ENCODE measurements around the gene NSUN7. TPM values are rescaled to one million over a fixed set of nuclear protein-coding genes. Genes with fewer than 3 reads are reported as not detected.

Gene NSUN7
- total and polyA plus RNA-seq, 9 donors, result 2.0 to 12.5 (median 3.3) TPM

DNA sequence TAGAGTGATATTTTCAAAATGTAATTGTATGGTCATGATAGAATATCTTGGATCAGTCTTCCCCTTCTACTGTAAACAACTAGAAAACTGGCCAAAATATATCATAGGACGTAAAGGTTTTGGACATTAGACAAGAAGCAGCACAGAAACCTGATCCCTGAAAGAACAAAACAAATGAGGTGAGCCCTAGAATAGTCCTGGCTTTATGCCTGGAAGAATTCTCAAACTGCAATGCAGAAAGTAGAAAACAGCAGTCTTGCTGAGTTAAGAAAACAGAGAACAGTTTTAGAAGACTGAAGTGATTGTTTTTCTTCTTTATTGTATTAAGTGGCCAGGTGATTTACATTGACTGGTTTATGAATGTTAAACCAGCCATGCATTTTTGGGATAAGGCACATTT, 19.5 kb downstream of the NSUN7 start:
- Histone ChIP-seq H3K4me3 (no peak overlapping the region), H3K27ac (no peak overlapping the region), H3K9me3 (no peaks in the 10 kb centered on the region), H3K36me3 (no peaks in the 10 kb centered on the region), H3K27me3 (no peaks in the 10 kb centered on the region), H3K4me1 (ENCODE audit: insufficient read depth) (no peaks in the 10 kb centered on the region)
- DNase-seq, result no peak
- TF ChIP-seq EP300 (IDR thresholded peaks at IDR 0.05) (no peak), POLR2A (IDR thresholded peaks at IDR 0.05) (no peak)
- TF ChIP-seq, protein P1, sequence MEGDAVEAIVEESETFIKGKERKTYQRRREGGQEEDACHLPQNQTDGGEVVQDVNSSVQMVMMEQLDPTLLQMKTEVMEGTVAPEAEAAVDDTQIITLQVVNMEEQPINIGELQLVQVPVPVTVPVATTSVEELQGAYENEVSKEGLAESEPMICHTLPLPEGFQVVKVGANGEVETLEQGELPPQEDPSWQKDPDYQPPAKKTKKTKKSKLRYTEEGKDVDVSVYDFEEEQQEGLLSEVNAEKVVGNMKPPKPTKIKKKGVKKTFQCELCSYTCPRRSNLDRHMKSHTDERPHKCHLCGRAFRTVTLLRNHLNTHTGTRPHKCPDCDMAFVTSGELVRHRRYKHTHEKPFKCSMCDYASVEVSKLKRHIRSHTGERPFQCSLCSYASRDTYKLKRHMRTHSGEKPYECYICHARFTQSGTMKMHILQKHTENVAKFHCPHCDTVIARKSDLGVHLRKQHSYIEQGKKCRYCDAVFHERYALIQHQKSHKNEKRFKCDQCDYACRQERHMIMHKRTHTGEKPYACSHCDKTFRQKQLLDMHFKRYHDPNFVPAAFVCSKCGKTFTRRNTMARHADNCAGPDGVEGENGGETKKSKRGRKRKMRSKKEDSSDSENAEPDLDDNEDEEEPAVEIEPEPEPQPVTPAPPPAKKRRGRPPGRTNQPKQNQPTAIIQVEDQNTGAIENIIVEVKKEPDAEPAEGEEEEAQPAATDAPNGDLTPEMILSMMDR (IDR thresholded peaks at IDR 0.05), result no peak
- intact Hi-C loops (cut with DNase I), result no loop called here
- 30 to 43% (median 35%) methylated on average over 1 of the region's 1 CpG for WGBS, 3 donors

DNA sequence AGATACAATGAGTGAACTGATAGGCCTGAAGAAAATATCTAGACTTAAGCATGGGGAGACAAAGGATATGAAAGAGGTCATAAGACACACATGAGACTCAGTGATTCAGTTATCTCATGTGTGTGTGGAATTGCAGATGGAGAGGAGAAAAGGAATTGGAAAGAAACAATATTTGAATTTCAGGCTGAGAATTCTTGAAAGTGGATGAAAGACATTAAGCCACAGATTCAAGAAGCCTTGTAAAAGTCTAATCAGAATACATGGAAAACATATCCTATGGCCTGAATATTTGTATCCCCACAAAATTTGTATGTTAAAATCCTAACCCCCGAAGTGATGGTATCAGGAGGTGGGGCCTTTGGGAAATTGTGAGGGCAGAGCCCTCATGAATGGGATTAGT, 28.3 kb downstream of the NSUN7 start:
- H3K27ac ChIP-seq, result no peak overlapping the region
- no peaks in the 10 kb centered on the region for H3K36me3 ChIP-seq
- H3K9me3 ChIP-seq, result peaks cover 0 to 4% of the 10 kb centered on the region in 2 donors
- no peak overlapping the region for H3K4me3 ChIP-seq
- no peaks in the 10 kb centered on the region for H3K4me1 ChIP-seq (ENCODE audit: insufficient read depth)
- 93 to 100% (median 100%) methylated on average over 1 of the region's 1 CpG for WGBS, 3 donors
- TF ChIP-seq POLR2A (IDR thresholded peaks at IDR 0.05) (no peak), EP300 (IDR thresholded peaks at IDR 0.05) (no peak)
- TF ChIP-seq, protein P1 (IDR thresholded peaks at IDR 0.05), result no peak
- no peak for DNase-seq
- H3K27me3 ChIP-seq, result no peaks in the 10 kb centered on the region
- intact Hi-C loops (cut with DNase I), result no loop called here

DNA sequence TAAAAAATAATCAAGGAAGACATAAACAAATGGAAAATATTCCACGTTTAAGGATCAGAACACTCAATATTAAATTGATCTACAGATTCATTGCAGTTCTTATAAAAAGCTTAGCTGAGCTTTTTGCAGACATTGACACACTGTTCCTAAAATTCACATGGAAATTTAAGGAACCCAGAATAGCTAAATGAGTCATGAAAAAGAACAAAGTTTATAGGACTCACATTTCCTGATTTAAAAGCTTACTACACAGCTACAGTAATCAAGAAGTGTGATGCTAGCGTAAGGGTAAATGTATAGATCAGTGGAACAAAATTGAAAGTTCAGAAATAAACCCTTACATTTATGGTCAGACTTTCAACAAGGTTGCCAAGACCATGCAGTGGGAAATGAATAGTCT, 33.1 kb downstream of the NSUN7 start:
- no peak overlapping the region for H3K27ac ChIP-seq
- no peaks in the 10 kb centered on the region for H3K9me3 ChIP-seq
- intact Hi-C loops (cut with DNase I), result no loop called here
- no peaks in the 10 kb centered on the region for H3K36me3 ChIP-seq
- 89 to 93% (median 92%) methylated on average over 2 of the region's 2 CpGs for WGBS, 3 donors
- DNase-seq, result no peak
- H3K4me3 ChIP-seq, result no peak overlapping the region
- no peaks in the 10 kb centered on the region for H3K27me3 ChIP-seq
- no peaks in the 10 kb centered on the region for H3K4me1 ChIP-seq (ENCODE audit: insufficient read depth)
- TF ChIP-seq, protein P1 (IDR thresholded peaks at IDR 0.05), result no peak
- TF ChIP-seq EP300 (IDR thresholded peaks at IDR 0.05) (no peak), POLR2A (IDR thresholded peaks at IDR 0.05) (no peak)

DNA sequence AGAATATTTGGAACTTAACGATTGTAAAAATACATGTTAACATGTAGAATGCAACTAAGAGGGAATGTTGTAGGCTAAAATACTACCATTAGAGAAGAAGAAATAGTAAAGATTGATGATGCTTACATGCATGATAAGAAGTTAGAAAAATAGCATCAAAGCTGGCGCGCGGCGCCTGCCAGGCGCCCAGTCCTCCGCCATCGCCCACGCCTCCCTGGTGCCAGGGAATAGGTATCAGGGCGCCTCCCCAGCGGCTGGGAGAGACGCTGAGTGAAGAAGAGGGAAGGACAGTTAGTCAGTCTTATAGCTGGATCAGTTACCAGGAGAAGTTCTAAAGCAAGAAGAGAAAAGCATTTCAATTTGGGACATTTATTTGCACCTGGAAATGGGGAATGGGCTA, 36.0 kb downstream of the NSUN7 start:
- no peak for DNase-seq
- H3K9me3 ChIP-seq, result no peaks in the 10 kb centered on the region
- H3K4me3 ChIP-seq, result no peak overlapping the region
- intact Hi-C loops (cut with DNase I), result no loop called here
- H3K36me3 ChIP-seq, result no peaks in the 10 kb centered on the region
- no peaks in the 10 kb centered on the region for H3K4me1 ChIP-seq (ENCODE audit: insufficient read depth)
- no peaks in the 10 kb centered on the region for H3K27me3 ChIP-seq
- WGBS, 3 donors, result 95 to 97% (median 97%) methylated on average over 12 of the region's 12 CpGs
- no peak for TF ChIP-seq EP300 (IDR thresholded peaks at IDR 0.05)
- H3K27ac ChIP-seq, result no peak overlapping the region

DNA sequence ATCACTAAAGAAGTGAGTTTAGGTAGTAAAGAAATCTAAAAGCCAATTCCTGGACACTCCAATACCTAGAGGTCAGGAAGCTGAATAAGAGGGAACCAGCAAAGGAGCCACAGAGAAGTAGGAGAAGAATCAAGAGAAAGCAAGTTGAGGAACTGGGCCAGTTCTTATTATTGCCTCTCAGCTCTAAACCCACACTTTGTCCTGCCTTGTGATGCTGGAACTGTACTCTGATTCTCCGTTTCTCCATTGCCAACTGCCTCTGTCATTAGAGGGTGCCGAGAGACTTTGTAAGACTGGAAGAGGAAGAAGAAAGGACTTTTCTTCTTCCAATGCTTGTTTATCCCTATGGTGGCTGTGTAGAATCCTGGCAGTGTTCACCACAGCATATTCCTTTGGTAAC, 38.6 kb downstream of the NSUN7 start:
- intact Hi-C loops (cut with DNase I), result no loop called here
- Histone ChIP-seq H3K36me3 (no peaks in the 10 kb centered on the region), H3K4me1 (ENCODE audit: insufficient read depth) (no peaks in the 10 kb centered on the region), H3K9me3 (no peaks in the 10 kb centered on the region), H3K4me3 (no peak overlapping the region), H3K27ac (no peak overlapping the region), H3K27me3 (no peaks in the 10 kb centered on the region)
- 84 to 86% (median 86%) methylated on average over 2 of the region's 2 CpGs for WGBS, 3 donors
- TF ChIP-seq EP300 (IDR thresholded peaks at IDR 0.05) (no peak), POLR2A (IDR thresholded peaks at IDR 0.05) (no peak)
- TF ChIP-seq, protein P1 (IDR thresholded peaks at IDR 0.05), result no peak
- no peak for DNase-seq
